Liver (tissue), 9 donors: ENCODE measurements around the gene AK5. TPM values are rescaled to one million over a fixed set of nuclear protein-coding genes. Genes with fewer than 3 reads are reported as not detected.

Experiments used
- DNase-seq: peaks from one replicate; pipeline ENCODE4 v3.0.0-alpha.2; 2017; ENCODE audit warnings: low spot score
- H3K27ac ChIP-seq, 2 donors: one replicate each; pipeline ENCODE4 v1.7.0; 2013; ENCODE audit warnings: inconsistent platforms in 2 of 2, low read length in 2 of 2, control low read depth in 1 of 2, low read depth in 1 of 2, mild to moderate bottlenecking in 1 of 2
- H3K27me3 ChIP-seq, 4 donors: one replicate each; pipeline versions ENCODE4 v1.6.1 to v1.7.0; 2013; ENCODE audit warnings: low read length in 3 of 4, inconsistent platforms in 1 of 4, mild to moderate bottlenecking in 1 of 4, moderate library complexity in 1 of 4; ENCODE audit not compliant: control insufficient read depth in 4 of 4, insufficient read depth in 4 of 4
- H3K36me3 ChIP-seq, 4 donors: one replicate each; pipeline versions ENCODE4 v1.6.1 to v1.7.0; 2013; ENCODE audit warnings: low read length in 3 of 4, mild to moderate bottlenecking in 3 of 4, low read depth in 1 of 4, moderate library complexity in 1 of 4; ENCODE audit not compliant: control insufficient read depth in 4 of 4, insufficient read depth in 3 of 4
- H3K4me1 ChIP-seq, 4 donors: one replicate each; pipeline versions ENCODE4 v1.6.1 to v1.7.0; 2013; ENCODE audit warnings: low read length in 3 of 4, mild to moderate bottlenecking in 3 of 4, moderate library complexity in 1 of 4; ENCODE audit not compliant: control insufficient read depth in 4 of 4, insufficient read depth in 4 of 4
- H3K4me3 ChIP-seq, 3 donors: one replicate each; pipeline versions ENCODE4 v1.6.1 to v1.7.0; 2013; ENCODE audit warnings: low read length in 3 of 3, control low read depth in 1 of 3, low read depth in 1 of 3, mild to moderate bottlenecking in 1 of 3
- H3K9ac ChIP-seq, 2 donors: one replicate each; pipeline ENCODE4 v1.7.0; 2013; ENCODE audit warnings: low read length in 2 of 2, mild to moderate bottlenecking in 2 of 2, moderate library complexity in 2 of 2, control low read depth in 1 of 2, low read depth in 1 of 2
- H3K9me3 ChIP-seq, 4 donors: one replicate each; pipeline versions ENCODE4 v1.6.1 to v1.7.0; 2013; ENCODE audit warnings: low read length in 3 of 4; ENCODE audit not compliant: control insufficient read depth in 4 of 4
- ATF3 ChIP-seq: IDR thresholded peaks from 2 replicates; pipeline ENCODE4 v1.6.1; 2016; ENCODE audit warnings: antibody characterized with exemption
- CTCF ChIP-seq: fragments of 150-350 bp; IDR thresholded peaks from 2 replicates; pipeline ENCODE4 v1.5.1; 2017; ENCODE audit warnings: improper control_type of control experiment, low read depth, low read length; ENCODE audit not compliant: missing input control
- EGR1 ChIP-seq, 2 donors: IDR thresholded peaks; 2 replicates each; pipeline ENCODE4 v1.6.1; 2016 to 2018; ENCODE audit warnings: antibody characterized with exemption in 2 of 2, low read depth in 2 of 2
- FOXA1 ChIP-seq: IDR thresholded peaks from 2 replicates; pipeline ENCODE4 v1.6.1; 2016; ENCODE audit warnings: antibody characterized with exemption
- FOXA2 ChIP-seq: IDR thresholded peaks from 2 replicates; pipeline ENCODE4 v1.6.1; 2016; ENCODE audit warnings: antibody characterized with exemption
- GABPA ChIP-seq, 2 donors: IDR thresholded peaks in 1 of 2; conservative IDR thresholded peaks in 1 of 2; 2 replicates each; pipeline ENCODE4 v1.6.1; 2016; ENCODE audit warnings: antibody characterized with exemption in 2 of 2, mild to moderate bottlenecking in 1 of 2, moderate library complexity in 1 of 2
- HNF4A ChIP-seq, 2 donors: conservative IDR thresholded peaks; 2 replicates each; pipeline ENCODE4 v1.6.1; 2016; ENCODE audit warnings: antibody characterized with exemption in 2 of 2, mild to moderate bottlenecking in 2 of 2
- HNF4G ChIP-seq: IDR thresholded peaks from 2 replicates; pipeline ENCODE4 v1.6.1; 2016; ENCODE audit warnings: antibody characterized with exemption
- JUND ChIP-seq, 2 donors: IDR thresholded peaks; 2 replicates each; pipeline ENCODE4 v1.6.1; 2016; ENCODE audit warnings: antibody characterized with exemption in 2 of 2
- MAX ChIP-seq: IDR thresholded peaks from 2 replicates; pipeline ENCODE4 v1.6.1; 2016; ENCODE audit warnings: antibody characterized with exemption
- NR2F2 ChIP-seq: IDR thresholded peaks from 2 replicates; pipeline ENCODE4 v1.6.1; 2016; ENCODE audit warnings: antibody characterized with exemption
- RAD21 ChIP-seq, 2 donors: IDR thresholded peaks; 2 replicates each; pipeline ENCODE4 v1.6.1; 2016; ENCODE audit warnings: antibody characterized with exemption in 2 of 2, mild to moderate bottlenecking in 2 of 2
- REST ChIP-seq: IDR thresholded peaks from 2 replicates; pipeline ENCODE4 v1.6.1; 2016; ENCODE audit warnings: antibody characterized with exemption, mild to moderate bottlenecking
- RXRA ChIP-seq, 2 donors: IDR thresholded peaks; 2 replicates each; pipeline ENCODE4 v1.6.1; 2017 to 2018; ENCODE audit warnings: antibody characterized with exemption in 2 of 2, mild to moderate bottlenecking in 1 of 2
- SP1 ChIP-seq: IDR thresholded peaks from 2 replicates; pipeline ENCODE4 v1.6.1; 2018; ENCODE audit warnings: antibody characterized with exemption, mild to moderate bottlenecking
- TAF1 ChIP-seq: conservative IDR thresholded peaks from 2 replicates; pipeline ENCODE4 v1.6.1; 2016; ENCODE audit warnings: antibody characterized with exemption, mild to moderate bottlenecking
- YY1 ChIP-seq: IDR thresholded peaks from 2 replicates; pipeline ENCODE4 v1.6.1; 2016; ENCODE audit warnings: antibody characterized with exemption, mild to moderate bottlenecking
- ZBTB33 ChIP-seq: IDR thresholded peaks from 2 replicates; pipeline ENCODE4 v1.6.1; 2016; ENCODE audit warnings: antibody characterized with exemption
- WGBS: extraction: QIAGEN DNeasy Blood & Tissue Kit; methylation state at CpG from one replicate; pipeline ENCODE4 v1.1.7; 2013; 5-methylcytosine and 5-hydroxymethylcytosine counted together
- polyA plus RNA-seq, 2 donors: library from polyadenylated mRNA; stranded (reverse) in 1 of 2; unstranded in 1 of 2; fragments of 200-250 nt in 1 of 2; fragments of >200 nt in 1 of 2; fragmentation: Nextera tagmentation in 1 of 2; extraction: Ambion mirVana in 1 of 2; gene quantifications; one replicate each; pipeline versions ENCODE4 v1.2.1 to v1.2.3, GENCODE V29; 2013 to 2015
- total RNA-seq, 2 donors: library from RNA; depleted of rRNA; stranded (reverse); fragments of >200 nt; gene quantifications; one replicate each; pipeline ENCODE4 v1.2.3, GENCODE V29; 2014
- donor health status: healthy.
- donor health status: healthy.
- donor health status: healthy.
- donor health status: healthy.
- donor health status: healthy.

Gene AK5
- total and polyA plus RNA-seq, 4 donors = 0.12 to 0.33 (median 0.23) TPM

GRCh38 chr1:77605246-77606026, 323.6 kb downstream of the AK5 start:
- TF ChIP-seq NR2F2 = no peak
- TF ChIP-seq JUND (IDR thresholded peaks at IDR 0.05) = no peak
- TF ChIP-seq FOXA2 = no peak
- no peak for TF ChIP-seq EGR1 (IDR thresholded peaks at IDR 0.05; ENCODE audit: low read depth in 2 of 2)
- no peak for TF ChIP-seq CTCF
- Histone ChIP-seq H3K9me3 (peaks cover 0 to 12% (median 2%) of the 10 kb centered on the region in 4 donors), H3K27me3 (no peaks in the 10 kb centered on the region), H3K4me1 (no peaks in the 10 kb centered on the region), H3K9ac (no peak overlapping the region), H3K4me3 (no peak overlapping the region), H3K36me3 (no peaks in the 10 kb centered on the region), H3K27ac (no peak overlapping the region)
- DNase-seq = no peak
- 88% methylated on average over 5 of the region's 5 CpGs for WGBS

GRCh38 chr1:77608893-77609292, 327.1 kb downstream of the AK5 start:
- H3K4me1 ChIP-seq = no peaks in the 10 kb centered on the region
- H3K36me3 ChIP-seq = no peaks in the 10 kb centered on the region
- no peak for TF ChIP-seq FOXA2
- no peak for TF ChIP-seq JUND (IDR thresholded peaks at IDR 0.05)
- TF ChIP-seq ATF3 = no peak
- no peak for TF ChIP-seq HNF4G
- no peak for TF ChIP-seq RXRA (IDR thresholded peaks at IDR 0.05)
- no peak for TF ChIP-seq FOXA1
- TF ChIP-seq SP1 = no peak
- TF ChIP-seq YY1 = no peak
- TF ChIP-seq ZBTB33 = no peak
- TF ChIP-seq GABPA (IDR thresholded peaks at IDR 0.05 in 1 of 2, conservative IDR thresholded peaks at IDR 0.05 in 1 of 2) = no peak
- no peak for TF ChIP-seq TAF1
- TF ChIP-seq CTCF = no peak
- no peak for TF ChIP-seq EGR1 (IDR thresholded peaks at IDR 0.05; ENCODE audit: low read depth in 2 of 2)
- TF ChIP-seq RAD21 (IDR thresholded peaks at IDR 0.05) = no peak
- no peak for TF ChIP-seq REST
- no peak for TF ChIP-seq HNF4A (conservative IDR thresholded peaks at IDR 0.05)
- no peak for TF ChIP-seq MAX
- no peak for TF ChIP-seq NR2F2
- no peak for DNase-seq
- H3K9me3 ChIP-seq = peaks cover 0 to 14% (median 2%) of the 10 kb centered on the region in 4 donors
- no peak overlapping the region for H3K4me3 ChIP-seq
- 99% methylated on average over 3 of the region's 3 CpGs for WGBS
- H3K9ac ChIP-seq = no peak overlapping the region
- no peaks in the 10 kb centered on the region for H3K27me3 ChIP-seq
- H3K27ac ChIP-seq = no peak overlapping the region
